T47D (cell line): ENCODE data around the gene NT5C1A.

Source experiments
- DNase-seq, 2 experiments: peaks; one replicate each; pipeline versions ENCODE4 v3.0.0 to v3.0.0-alpha.2; 2011 to 2012; ENCODE audit warnings: low read depth in 1 of 2, low spot score in 1 of 2
- JUND ChIP-seq: IDR thresholded peaks from 2 replicates; pipeline ENCODE4 v1.6.1; 2012; ENCODE audit warnings: low read depth
- in situ Hi-C: cut with HindIII; loops from 2 replicates; pipeline ENCODE4 v1.10.0; 2016; ENCODE audit warnings: low sequenced_read_pairs, low pct_unique_long_range_greater_than_20kb

Gene NT5C1A

DNA sequence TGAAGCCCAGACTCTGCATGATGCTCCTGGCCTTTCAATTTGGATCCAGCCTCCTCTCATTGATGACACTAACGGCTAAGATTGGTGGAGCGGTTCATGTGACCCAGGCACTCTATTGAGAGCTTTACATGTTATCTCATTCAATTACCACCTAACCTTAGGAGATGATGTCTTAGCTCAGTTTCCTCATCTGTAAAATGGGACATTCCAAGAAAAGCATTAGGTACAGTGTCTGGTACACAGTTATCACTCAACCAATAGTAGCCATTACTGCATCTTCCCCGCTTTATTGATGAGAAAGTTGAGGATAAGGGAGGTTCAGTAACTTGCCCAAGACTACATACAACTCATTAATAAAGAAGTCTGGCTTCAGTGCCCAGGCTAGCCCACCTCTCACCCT, 49.5 kb downstream of the NT5C1A start:
- in situ Hi-C loops = no loop called here
- TF ChIP-seq JUND = no peak
- no peak for DNase-seq

DNA sequence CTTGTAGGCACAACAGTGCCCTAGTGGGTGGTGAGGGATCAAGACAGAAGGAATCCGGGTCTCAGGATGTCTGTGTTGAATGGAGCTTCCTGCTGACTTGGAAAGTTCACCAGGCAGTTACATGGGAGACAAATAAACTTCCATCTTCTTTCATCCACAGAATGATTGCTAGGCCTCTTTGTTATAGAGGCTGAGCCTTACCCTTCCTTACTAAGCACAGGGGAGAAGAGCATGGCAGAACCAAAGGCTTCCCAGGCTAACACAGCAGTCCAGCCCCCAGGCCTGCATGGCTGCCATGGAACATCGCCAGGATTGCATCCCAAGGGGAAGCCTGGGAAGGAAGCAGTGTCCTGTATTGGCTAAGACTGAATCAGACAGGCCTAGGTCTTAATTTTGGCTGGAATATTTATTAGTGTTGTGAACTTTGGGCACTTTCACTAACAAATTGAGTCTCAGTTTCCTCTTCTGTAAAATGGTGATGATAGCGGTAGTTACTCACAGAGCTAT, 51.2 kb downstream of the NT5C1A start:
- no peak for DNase-seq
- TF ChIP-seq JUND = no peak
- in situ Hi-C loops = no loop called here

DNA sequence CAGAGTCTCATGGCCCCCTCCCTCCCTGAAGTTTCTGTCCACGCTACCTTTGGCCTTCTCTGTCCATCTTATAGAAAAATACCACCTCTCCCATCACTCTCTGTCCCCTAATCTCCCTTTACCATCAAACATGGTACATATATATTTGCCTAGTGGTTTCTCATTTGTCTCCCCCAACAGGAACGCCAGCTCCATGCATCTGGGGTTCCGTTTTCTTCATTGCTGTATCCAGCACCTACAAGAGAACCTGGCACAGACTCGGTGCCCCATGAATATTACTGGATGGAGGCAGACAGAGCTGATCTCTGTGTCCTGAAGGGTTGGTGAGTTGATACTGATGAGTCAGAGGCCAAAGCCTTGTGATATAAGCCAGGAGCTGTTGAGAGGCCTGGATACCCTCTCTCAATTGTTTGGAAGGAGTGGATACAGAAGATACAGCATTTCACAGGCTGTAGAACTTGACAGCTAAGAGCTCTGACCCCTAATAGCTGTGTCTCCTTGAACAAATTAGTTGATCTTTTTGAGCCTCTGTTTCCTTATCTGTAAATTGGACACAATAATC, 54.3 kb downstream of the NT5C1A start:
- DNase-seq = no peak
- no peak for TF ChIP-seq JUND
- in situ Hi-C loops = no loop called here

DNA sequence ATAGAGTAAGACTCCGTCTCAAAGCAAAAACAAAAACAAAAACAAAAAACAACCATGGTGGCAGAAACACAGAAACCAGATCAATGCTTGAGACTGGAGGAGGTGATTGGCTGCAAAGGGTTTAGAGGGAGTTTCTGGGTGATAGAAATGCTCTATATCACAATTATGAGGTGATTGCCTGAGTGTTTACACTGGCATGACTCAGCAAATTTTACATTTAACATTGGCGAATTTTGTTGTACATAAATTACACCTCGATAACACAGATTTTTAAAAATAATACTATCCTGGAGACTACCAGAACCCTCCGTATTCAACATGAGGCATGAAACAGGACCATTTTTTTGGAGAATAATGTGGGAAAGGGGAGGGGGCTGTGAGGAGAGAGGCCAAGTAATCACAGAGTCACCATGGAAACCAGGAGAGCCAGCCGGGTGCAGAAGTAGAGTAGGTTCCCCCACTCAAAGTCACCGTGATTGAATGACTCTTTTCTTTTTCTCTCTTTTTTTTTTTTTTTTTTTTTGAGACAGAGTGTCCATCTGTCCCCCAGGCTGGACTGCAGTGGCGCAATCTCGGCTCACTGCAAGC, 56.7 kb downstream of the NT5C1A start:
- in situ Hi-C loops = no loop called here
- TF ChIP-seq JUND = no peak
- no peak for DNase-seq

DNA sequence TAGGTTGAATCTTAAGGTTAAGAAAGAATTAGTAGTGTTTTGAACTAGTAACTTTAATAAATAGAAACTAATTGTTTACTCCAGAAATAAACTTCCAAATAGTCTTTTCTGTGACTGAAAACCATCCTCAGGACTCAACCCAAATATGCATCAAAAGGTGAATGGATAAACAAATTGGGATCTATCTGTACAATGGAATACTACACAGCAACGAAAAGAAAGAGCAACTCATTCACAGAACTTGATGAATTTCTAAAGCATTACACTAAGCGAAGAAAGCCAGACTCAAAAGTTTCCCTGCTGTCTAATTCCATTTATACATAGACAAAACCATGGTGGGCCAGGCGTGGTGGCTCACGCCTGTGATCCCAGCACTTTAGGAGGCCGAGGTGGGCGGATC, 57.4 kb downstream of the NT5C1A start:
- in situ Hi-C loops = no loop called here
- DNase-seq = no peak
- no peak for TF ChIP-seq JUND

DNA sequence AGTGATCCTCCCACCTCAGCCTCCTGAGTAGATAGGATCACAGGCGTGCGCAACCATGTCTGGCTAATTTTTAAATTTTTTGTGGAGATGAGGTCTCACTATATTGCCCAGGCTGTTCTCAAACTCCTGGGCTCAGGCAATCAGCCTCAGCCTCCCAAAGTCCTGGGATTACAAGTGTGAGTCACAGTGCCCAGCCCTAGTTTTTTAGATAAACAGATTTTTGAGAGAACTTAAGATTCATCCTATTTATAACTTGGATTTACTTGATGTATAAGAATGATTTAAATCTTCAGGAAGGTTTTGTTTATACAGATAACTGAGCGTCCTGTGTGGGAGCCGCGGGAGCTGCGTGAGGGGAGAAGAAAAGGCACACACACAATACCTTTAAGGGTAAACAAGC, 58.7 kb downstream of the NT5C1A start:
- no peak for TF ChIP-seq JUND
- in situ Hi-C loops = no loop called here
- DNase-seq = no peak

DNA sequence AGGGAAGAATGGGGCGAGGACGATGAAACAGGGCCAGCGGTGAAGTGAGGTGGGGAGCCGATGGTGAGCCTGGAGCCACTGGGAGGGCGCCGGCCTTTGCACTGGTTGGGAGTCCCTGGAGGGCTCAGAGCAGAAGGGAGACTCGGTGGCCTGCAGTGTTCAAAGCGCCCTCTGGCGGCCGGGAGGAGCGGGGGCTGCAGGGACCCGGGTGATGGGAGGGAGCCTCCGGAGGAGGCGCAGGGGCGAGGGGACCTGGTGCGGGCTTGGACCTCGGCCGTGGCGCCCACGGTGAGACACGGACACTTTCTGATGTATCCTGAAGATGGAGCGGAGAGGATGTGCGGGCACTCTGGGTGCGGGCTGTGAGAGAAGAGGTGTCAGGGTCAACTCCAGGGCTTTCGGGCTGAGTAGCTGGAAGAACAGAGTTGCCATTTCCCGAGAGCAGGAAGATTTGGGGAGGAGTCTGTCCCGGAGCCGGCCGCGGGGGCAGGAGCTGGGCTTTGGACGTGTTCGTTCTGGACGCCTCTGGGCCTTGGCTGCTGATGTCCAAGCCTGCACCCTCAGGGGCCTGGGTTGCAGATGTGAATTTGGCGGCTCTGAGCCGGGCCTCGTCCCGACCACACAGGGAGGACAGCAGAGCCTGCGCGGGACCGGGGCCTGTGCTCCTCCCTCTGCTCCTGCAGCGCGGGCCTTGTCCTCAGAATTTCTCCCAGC, 62.1 kb downstream of the NT5C1A start:
- peak in 1 of 2 experiments; percentile 37 for DNase-seq
- in situ Hi-C loops = no loop called here
- TF ChIP-seq JUND = no peak
